Measurements from ENCODE around the gene CREM.
"Not testable (repeated sequence)": the region's sequence is repeated elsewhere in the genome, so short reads cannot be mapped to it uniquely, and the experiment has no call there.

Gene CREM

DNA sequence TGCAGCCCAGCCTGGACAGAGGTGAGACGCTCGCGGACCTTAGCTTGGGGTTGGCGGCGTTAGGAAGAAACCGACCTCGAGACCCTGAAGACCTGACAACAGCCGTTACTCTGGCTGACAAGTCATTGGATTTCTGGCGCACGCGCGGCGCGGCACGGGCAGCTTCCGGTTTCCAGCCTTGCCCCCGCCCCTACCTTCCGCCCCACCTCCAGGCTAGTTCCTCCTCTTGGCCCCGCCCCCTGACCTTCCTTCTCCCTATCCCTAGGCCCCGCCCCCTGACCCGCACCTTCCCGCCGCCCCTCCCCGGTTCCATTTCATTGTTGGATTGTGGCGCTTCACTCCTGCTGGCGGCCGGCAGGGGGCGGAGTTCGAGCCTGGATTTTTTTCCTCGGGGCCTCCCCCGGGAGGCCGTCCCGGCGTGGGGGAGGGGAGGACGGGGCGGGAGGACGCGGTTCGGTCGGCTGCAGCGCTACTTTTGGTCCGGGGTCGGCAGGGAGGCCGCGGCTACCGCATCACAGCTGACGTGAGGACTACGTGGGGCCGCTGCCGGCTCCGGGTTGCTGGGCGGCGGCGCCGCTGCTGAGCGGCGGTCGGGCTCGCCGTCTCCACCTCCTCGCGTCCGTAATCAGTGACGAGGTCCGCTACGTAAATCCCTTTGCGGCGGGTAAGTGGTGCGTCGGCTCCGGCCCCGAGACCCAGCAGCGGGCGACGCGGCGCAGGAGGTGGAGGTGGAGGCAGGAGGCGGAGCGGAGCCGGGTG is at the start of gene CREM:
Gene CREM, plus strand, starts transcription at position 317 of the 759 bp plus-strand sequence. CDS start 10,990 bp downstream, outside the sequence.
- peak; percentile 99 to 100 (median 99) for DNase-seq (ENCODE audit: low read depth in 3 of 3, low spot score in 1 of 3)

DNA sequence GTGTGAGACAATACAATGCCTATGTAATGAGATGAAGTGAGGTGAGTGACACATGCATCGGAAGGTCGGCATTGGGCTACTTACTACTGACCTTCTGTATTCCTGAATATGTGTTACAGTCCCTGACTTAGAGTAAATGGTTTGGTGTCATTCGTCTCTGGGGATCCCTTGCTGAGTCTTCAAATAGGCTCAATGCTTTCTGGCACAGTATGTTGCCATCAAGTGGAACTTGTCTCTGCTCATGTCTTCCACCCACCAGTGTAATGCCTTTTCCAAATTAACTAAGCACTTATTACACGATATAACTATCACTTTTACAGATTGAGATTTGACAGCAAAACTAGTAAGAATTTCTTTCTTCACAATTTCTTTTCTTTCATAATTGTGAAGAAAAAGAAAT is 47.4 kb upstream of the CREM start:
- DNase-seq (ENCODE audit: low read depth in 3 of 3, low spot score in 1 of 3): no peak

DNA sequence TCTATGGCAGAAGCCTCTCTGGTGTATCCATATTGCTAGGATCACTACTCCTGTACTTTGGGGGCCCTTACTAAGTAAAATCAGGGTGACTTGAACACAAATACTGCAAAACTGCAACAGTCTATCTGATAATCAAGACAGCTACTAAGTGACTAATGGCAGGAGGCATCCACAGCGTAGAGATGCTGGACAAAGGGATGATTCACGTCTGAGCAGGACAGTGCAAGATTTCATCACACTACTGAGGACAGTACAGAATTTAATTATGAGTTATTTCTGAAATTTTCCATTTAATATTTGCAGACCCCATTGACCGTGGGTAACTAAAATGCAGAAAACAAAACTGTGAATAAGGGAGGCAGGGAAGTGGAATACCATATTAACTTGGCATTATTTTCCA is 46.9 kb upstream of the CREM start:
- DNase-seq (ENCODE audit: low read depth in 3 of 3, low spot score in 1 of 3): no peak

GRCh38 chr10:35080261-35080660 is 46.4 kb upstream of the CREM start:
- DNase-seq (ENCODE audit: low read depth in 3 of 3, low spot score in 1 of 3): not testable (repeated sequence)

GRCh38 chr10:35083242-35083641 is 43.4 kb upstream of the CREM start:
- DNase-seq (ENCODE audit: low read depth in 3 of 3, low spot score in 1 of 3): no peak

DNA sequence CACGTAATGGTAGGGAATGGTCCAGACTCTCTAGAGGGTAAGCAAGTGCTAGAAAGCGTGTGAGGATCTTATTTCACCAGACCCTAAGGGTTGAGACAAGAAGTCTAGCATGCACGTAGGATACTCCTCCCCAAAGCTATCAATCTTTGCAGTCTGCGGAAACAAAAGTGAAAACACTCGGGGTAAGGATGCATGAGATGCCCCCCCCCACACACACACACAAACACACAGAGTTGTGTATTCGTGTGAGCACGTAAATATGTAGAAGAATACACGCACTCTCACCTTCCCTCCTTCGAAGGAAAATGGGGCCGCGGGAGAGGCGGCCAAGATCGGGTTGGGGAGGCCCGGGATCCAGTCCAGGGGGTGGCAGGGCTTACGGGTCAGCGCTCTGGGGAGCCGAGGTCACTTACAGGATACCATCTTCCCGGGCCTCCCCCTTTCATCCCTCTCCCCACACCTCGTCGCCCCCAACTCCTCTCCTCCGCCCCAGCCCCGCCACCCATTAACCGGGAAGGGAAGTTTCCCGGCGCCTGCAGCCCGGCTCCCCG is 37.0 kb upstream of the CREM start:
- DNase-seq (ENCODE audit: low read depth in 3 of 3, low spot score in 1 of 3): peak in 1 of 3 donors; percentile 8

DNA sequence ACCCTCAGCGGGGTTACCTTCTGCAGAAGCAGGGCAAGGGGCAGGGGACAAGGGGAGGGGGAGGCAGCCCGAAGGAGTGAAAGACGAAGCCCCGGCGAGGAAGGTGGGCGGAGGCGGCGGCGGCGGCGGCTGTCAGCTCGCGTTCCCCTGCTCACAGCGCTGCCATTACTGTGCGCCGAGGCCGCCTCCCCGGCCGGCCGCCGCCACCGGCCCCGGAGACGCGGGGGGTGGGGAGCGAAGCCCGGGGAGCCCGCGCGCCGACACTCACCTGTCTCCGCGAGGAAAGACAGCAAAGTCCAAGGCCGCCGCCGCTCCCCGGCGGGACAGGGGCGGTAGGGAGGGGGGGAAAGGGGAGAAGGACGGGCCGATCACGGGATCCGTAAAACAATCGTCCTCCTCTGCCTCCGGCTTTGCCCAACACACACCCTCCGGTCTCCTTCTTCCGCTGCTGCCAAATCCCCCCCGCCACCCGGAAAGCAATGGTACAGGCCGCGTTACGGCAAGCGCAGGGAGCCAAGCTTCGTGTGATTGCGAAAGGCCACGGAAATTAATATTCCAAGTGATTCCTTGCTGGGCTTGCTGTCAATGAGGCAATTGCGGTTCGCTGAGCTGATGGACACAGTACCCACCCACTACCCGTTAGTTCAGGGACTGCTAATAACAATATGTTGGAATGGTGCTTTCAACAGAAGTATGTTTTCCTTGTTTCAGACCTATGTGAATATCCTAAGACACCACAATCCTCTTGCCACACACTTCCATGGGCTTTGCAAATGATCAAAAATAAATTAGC is 36.3 kb upstream of the CREM start, which contains the start of gene CUL2:
Gene CUL2, minus strand, starts transcription at position 180 of the 793 bp plus-strand sequence. CDS start 19,024 bp downstream, outside the sequence.
- peak; percentile 76 to 81 (median 79) for DNase-seq (ENCODE audit: low read depth in 3 of 3, low spot score in 1 of 3)

GRCh38 chr10:35091994-35092790 is 34.5 kb upstream of the CREM start:
- no peak for DNase-seq (ENCODE audit: low read depth in 3 of 3, low spot score in 1 of 3)

DNA sequence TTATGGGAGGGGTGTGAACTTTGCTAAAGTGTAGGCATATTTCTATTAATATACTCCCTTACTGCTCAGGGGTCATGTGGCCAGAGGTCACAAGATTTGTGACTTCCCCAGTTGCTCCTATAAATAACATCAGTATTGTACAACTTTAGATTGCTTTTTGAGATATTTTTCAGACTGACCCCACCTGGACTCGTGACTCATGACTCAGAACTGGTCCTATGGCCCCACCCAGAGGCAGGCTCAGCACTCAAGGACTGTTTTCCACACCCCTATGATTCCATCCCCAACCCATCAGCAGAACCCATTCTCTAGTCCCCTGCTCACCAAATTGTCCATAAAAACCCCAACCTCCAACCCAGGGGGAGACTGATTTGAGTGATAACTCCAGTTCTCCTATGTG is 33.8 kb upstream of the CREM start:
- DNase-seq (ENCODE audit: low read depth in 3 of 3, low spot score in 1 of 3): no peak

DNA sequence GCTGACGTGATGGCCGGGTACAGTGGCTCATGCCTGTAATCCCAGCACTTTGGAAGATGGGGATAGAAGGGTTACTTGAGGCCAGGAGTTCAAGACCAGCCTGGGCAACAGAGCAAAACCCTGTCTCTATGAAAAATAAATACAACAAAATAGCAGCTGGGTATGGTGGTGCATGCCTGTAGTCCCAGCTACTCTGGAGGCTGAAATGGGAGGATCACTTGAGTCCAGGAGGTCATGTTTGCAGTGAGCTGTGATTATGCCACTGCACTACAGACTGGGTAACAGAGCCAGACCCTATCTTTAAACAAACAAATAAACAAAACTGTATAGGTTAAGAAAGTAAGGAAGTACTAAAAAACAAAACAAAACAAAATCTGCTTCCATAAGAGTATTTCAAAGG is 30.3 kb upstream of the CREM start:
- DNase-seq (ENCODE audit: low read depth in 3 of 3, low spot score in 1 of 3): no peak

DNA sequence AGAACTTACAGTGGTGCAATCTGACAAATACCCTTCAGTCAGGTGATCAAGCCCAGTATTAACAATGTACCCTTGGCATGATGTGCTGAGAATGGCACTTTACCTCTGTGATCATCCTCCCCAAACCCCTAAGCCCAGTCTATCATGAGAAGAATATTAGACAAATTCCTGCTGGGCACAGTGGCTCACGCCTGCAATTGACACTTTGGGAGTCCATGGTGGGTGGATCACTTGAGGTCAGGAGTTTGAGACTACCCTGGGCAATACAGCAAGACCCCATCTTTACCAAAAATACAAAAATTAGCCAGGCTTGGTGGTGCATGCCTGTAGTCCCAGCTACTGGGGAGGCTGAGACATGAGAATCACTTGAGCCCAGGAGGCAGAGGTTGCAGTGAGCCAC is 29.1 kb upstream of the CREM start:
- DNase-seq (ENCODE audit: low read depth in 3 of 3, low spot score in 1 of 3): no peak

DNA sequence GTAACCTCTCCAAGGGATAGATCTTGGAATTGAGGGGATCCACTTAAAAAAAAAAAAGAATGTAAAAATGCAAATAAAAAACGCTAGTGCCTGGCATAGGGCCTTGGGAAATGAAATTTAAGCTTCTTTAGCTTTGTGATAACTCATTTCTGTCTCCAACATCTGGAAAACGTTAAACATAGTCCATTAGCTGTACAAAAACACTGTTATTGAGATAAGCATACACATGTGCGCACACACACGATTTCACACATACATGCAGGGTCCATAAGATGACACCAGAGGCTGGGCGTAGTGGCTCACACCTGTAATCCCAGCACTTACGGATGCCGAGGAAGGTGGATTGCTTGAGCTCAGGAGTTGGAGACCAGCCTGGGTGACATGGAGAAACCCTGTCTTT is 22.8 kb upstream of the CREM start:
- no peak for DNase-seq (ENCODE audit: low read depth in 3 of 3, low spot score in 1 of 3)

DNA sequence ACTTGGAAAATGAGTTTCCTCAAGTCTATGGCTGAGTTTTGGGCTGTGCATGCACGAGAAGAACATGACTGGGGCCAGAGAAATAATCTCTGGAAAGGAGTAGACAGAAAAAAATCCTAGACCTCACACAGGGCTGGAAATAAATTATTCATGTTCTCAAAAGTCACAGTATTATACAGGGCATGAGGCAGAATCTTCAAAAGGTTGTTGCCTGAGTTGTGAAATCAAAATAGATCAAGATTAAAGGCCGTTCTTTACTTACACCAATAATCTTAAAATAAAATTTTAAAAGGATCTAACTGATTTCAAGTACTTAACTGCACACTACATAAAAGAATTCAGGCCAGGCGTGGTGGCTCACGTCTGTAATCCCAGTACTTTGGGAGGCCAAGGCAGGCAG is 14.1 kb upstream of the CREM start:
- no peak for DNase-seq (ENCODE audit: low read depth in 3 of 3, low spot score in 1 of 3)

- no peak for DNase-seq (ENCODE audit: low read depth in 3 of 3, low spot score in 1 of 3)
These were observed 7.3 kb upstream of the CREM start for GRCh38 chr10:35119378-35119777.

DNA sequence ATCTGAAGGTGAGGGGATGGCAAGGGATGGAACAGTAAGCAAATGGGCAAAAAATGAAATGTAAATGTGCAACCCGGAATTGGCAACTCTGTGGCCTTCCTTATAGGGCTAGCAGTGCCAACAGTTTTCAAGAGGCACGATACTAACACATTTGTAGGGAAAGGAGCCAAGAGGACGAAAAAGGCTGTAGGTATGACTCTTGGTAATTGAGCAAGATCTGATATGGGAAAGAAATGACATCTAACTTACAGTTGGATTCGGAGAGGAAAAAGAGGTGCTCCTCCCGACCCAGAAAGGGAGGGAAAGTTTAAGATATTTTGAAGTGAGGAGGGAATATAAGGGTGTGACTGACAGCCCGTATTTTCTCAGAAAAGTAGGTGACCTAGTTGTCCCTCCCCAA is 2.1 kb upstream of the CREM start:
- no peak for DNase-seq (ENCODE audit: low read depth in 3 of 3, low spot score in 1 of 3)

DNA sequence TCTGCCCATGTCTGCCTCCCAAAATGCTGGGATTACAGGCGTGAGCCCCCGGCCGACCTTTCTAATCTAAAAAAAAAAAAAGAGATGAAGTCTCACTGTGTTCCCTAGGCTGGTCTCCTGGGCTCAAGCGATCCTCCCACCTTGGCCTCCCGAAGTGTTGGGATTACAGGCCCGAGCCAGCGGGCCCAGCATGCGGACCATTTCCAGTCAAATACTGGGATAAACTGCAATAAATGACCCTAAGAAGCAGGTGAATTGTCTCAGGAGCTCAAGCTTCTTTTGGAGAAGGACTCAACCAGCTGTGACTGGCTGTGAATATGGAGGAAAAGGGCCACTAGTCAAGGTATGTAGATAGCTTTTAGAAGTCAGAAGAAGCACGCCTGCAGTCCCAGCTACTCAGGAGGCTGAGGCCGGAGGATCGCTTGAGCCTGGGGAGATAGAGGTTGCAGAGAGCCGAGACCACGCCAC is 550 bp upstream of the CREM start:
- no peak for DNase-seq (ENCODE audit: low read depth in 3 of 3, low spot score in 1 of 3)

GRCh38 chr10:35127289-35127891 is 744 bp downstream of the CREM start:
- DNase-seq (ENCODE audit: low read depth in 3 of 3, low spot score in 1 of 3): peak; percentile 20 to 46 (median 30)

DNA sequence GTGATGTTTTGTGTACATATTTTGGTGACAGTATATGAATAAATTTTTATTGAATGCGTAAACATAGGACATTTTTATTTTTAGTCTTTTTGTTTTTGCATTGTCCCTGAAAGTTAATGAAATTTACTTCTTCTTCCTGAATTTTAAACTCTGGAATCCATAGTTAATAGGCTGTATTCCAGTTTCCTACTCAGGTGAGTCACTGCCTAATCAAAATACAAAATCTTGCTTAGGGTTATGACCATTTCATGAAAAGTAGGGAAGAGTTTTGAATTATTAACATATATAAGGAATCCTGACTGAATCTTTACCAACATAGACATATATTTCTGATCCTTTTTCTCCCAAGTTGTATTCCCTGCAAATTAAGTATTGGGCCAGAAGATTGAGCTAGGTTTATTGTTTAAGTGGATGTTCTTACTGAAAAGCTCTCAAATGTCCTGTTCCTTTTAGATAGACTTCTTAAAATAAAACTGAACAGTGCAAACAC is 2.6 kb downstream of the CREM start:
- no peak for DNase-seq (ENCODE audit: low read depth in 3 of 3, low spot score in 1 of 3)

- DNase-seq (ENCODE audit: low read depth in 3 of 3, low spot score in 1 of 3): no peak
These were observed 4.0 kb downstream of the CREM start for GRCh38 chr10:35130663-35131062.

GRCh38 chr10:35132727-35133126 is 6.1 kb downstream of the CREM start:
- DNase-seq (ENCODE audit: low read depth in 3 of 3, low spot score in 1 of 3): no peak
